SKM-1 (cell line): Measurements from ENCODE around the gene PEX1.
"Not testable (repeated sequence)": the region's sequence is repeated elsewhere in the genome, so short reads cannot be mapped to it uniquely, and the experiment has no call there.

Source experiments
- DNase-seq: peaks from one replicate; lab custom pipeline; 2025; ENCODE audit not compliant: unreplicated experiment; lab: John Stamatoyannopoulos, UW

Gene PEX1

DNA sequence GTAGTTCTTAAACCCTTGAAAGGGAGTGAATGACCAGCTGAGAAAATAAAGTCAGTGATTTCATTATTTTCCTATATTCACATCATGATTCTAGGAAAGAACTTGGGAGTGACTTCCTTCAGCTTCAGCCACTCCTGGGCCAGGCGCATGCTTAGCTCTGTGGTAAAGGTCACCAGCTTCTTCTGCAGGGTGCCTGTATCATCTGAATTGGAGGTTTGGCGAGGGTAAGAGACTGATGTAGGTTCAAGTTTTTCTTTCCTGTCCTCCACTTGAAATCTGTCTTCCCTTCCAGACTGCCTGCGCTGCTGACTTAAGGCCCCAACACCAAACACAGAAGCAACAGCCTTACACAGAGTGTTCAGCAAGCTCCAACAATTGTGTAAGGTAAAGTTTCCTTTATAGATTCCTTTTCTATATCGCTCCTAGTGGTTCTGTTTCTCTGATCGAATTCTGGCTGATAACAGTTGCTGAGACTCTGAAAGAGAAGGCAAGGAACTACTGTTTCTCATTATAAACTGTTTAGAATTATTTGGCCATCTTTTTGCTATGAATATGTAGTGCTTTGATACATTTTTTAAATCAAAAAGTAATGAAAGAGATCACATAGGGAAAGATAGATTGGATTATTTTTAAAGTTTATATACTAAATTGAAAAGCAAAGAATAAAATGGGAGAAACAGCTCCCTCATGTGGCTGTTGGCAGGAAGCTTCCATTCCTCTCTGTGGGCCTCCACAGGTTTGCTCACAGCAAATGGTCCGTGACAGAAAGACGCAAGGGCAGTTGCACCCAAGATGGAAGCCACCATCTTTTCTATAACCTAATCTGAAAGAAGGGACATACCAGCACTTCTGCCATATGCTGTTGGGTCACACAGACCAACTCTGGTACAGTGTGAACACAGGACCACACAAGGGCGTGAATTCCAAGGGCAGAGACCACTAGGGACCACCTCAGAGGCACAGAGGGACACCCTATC, 67.0 kb downstream of the PEX1 start:
- no peak for DNase-seq

DNA sequence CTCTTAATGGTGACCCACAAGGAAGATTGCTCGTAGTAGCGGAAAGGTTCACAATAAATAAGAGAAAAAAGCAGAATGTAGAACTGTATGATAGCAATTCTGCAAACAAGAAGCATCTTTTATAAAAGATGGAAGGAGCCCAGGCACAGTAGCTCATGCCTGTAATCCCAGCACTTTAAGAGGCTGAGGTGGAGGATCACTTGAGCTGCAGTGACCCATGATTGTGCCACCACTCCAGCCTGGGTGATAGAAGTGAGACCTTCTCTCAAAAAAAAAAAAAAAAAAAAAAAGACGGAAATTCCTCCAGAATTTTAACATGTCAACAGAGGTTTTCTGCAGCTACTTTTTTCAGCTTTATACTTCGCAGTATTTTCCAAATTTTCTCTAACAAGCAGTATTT, 67.8 kb downstream of the PEX1 start:
- no peak for DNase-seq

DNA sequence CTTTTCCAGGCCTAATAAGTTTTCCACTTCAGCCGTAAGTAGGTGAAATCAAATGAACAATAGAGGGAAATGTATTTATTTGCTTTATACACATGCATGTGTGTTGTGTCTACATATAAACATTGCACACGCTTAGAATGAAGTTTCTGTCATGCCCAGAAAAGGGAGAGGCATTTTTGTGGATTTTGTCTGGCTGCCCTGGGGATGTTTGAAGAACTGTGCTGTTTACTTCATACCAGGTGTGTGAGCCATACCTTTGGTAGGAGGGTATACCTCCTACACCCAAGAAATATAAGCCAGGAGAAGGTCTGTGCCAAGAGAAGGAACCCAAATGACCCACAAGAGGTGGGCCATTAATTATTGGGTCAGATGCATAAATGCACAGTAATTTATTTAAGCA, 68.2 kb downstream of the PEX1 start:
- DNase-seq, result no peak

DNA sequence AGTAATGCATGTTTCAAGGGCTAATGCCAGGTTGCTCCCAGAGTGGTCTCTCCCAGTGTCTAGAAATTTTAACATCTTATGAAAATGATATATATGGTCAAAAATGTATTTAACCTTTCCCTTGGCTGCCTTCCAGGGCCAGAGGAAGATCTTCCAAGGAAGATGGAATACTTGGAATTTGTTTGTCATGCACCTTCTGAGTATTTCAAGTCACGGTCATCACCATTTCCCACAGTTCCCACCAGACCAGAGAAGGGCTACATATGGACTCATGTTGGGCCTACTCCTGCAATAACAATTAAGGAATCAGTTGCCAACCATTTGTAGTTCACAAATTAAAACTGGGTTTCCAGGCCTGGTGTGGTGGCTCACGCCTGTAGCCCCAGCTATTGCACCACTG, 72.1 kb downstream of the PEX1 start:
- DNase-seq, result no peak

- DNase-seq, result no peak
Measured at GRCh38 chr7:92451645-92452044, 76.7 kb downstream of the PEX1 start.

DNA sequence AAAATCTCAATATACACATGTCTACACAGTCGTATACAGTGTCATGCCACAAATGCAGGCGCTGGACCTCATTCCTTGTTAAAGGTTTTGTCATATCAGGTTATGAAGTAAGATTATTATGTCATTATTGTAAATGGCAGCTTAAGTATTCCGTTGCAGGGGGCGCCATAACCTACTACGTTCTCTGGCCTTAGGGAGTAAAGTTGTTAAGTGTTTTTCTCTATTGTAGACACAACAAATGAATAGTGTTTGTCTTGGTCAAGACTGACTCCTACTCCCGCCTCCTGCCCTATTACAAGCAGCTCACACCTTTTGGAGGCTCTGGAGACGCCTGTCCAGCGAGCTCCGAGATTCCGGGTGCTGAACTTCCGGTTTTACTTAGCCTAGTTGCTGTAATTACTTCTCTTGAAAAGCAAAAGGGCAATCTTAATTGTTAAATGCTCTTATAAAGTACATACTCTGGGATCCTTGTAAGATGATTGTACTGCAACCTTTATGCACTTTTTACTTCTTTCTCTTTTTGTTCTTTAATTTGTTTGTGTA, 80.0 kb downstream of the PEX1 start:
- DNase-seq, result peak; percentile 54

GRCh38 chr7:92447345-92448204, 80.7 kb downstream of the PEX1 start, which contains the start of gene GATAD1:
GATAD1 (plus strand) TSS chr7:92447482; CDS start chr7:92447730, 248 bp downstream.
- peak; percentile 89 for DNase-seq

GRCh38 chr7:92446869-92447344, 81.4 kb downstream of the PEX1 start:
- DNase-seq, result no peak

GRCh38 chr7:92442720-92443119, 85.6 kb downstream of the PEX1 start:
- not testable (repeated sequence) for DNase-seq

GRCh38 chr7:92437956-92438491, 90.3 kb downstream of the PEX1 start:
- no peak for DNase-seq
